ENCODE data around the gene USP11.

Gene USP11

DNA sequence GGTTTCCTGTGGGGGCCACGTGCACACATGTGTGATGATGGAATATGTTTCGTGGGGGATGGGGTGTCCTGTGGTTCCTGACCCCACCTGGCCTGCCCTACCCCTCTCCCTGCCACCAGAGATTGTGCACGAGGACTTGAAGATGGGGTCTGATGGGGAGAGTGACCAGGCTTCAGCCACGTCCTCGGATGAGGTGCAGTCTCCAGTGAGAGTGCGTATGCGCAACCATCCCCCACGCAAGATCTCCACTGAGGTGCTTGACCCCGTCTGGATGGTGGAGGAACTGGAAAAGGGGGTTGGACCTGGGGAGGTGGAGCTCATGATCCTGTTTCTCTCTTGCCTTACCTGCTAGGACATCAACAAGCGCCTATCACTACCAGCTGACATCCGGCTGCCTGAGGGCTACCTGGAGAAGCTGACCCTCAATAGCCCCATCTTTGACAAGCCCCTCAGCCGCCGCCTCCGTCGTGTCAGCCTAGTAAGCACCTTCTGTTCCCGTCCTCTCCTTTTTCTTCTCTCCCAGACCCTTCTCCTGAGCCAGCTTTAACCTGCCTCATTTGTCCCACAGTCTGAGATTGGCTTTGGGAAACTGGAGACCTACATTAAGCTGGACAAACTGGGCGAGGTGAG lies 8.4 kb upstream of the USP11 start:
- Histone ChIP-seq H3K27me3 (ENCODE audit: insufficient read depth, low read depth, severe bottlenecking) (no peaks in the 10 kb centered on the region), H3K36me3 (peaks cover 78% of the 10 kb centered on the region), H3K9me3 (ENCODE audit: severe bottlenecking) (no peaks in the 10 kb centered on the region), H3K4me3 (ENCODE audit: low read depth, low read length) (no peak overlapping the region), H3K27ac (no peak overlapping the region)
- TF ChIP-seq, protein P1, sequence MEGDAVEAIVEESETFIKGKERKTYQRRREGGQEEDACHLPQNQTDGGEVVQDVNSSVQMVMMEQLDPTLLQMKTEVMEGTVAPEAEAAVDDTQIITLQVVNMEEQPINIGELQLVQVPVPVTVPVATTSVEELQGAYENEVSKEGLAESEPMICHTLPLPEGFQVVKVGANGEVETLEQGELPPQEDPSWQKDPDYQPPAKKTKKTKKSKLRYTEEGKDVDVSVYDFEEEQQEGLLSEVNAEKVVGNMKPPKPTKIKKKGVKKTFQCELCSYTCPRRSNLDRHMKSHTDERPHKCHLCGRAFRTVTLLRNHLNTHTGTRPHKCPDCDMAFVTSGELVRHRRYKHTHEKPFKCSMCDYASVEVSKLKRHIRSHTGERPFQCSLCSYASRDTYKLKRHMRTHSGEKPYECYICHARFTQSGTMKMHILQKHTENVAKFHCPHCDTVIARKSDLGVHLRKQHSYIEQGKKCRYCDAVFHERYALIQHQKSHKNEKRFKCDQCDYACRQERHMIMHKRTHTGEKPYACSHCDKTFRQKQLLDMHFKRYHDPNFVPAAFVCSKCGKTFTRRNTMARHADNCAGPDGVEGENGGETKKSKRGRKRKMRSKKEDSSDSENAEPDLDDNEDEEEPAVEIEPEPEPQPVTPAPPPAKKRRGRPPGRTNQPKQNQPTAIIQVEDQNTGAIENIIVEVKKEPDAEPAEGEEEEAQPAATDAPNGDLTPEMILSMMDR (IDR thresholded peaks at IDR 0.05; ENCODE audit: low read depth, low read length), result no peak
- no peak for DNase-seq

DNA sequence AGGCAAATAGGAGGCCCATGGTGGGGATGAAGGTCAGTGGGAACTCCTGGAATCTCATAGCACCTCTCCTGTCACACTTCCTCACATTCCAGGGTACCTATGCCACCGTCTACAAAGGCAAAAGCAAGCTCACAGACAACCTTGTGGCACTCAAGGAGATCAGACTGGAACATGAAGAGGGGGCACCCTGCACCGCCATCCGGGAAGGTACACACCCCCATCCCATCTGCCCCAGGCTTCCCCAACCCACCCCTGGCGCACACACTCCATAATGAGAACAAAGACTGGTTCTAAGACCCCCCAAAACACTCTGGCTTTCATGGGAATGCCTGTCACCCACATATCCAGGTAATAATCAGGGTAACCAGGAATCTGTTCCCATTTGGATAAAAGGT lies 7.9 kb upstream of the USP11 start:
- no peak overlapping the region for H3K4me3 ChIP-seq (ENCODE audit: low read depth, low read length)
- H3K27me3 ChIP-seq (ENCODE audit: insufficient read depth, low read depth, severe bottlenecking), result no peaks in the 10 kb centered on the region
- H3K9me3 ChIP-seq (ENCODE audit: severe bottlenecking), result no peaks in the 10 kb centered on the region
- peaks cover 78% of the 10 kb centered on the region for H3K36me3 ChIP-seq
- TF ChIP-seq, protein P1 (IDR thresholded peaks at IDR 0.05; ENCODE audit: low read depth, low read length), result no peak
- no peak for DNase-seq
- H3K27ac ChIP-seq, result no peak overlapping the region

DNA sequence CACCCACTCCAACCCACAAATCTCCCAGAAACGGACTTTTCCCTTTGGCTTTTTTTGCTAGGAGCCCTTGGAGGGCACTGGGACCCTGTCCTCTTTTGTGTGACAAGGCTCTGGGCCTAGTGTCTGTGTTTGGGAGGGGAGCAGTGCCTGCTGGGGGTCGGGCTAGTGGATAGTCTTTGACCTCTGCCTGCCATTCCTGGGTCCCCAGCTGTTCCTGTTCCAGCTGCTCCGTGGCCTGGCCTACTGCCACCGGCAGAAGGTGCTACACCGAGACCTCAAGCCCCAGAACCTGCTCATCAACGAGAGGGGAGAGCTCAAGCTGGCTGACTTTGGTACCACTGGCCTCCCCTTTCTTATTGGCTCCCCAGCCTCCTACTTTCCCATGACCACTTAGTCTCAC lies 6.7 kb upstream of the USP11 start:
- TF ChIP-seq, protein P1 (IDR thresholded peaks at IDR 0.05; ENCODE audit: low read depth, low read length), result no peak
- no peak overlapping the region for H3K27ac ChIP-seq
- DNase-seq, result no peak
- H3K36me3 ChIP-seq, result peaks cover 74% of the 10 kb centered on the region
- H3K4me3 ChIP-seq (ENCODE audit: low read depth, low read length), result no peak overlapping the region
- no peaks in the 10 kb centered on the region for H3K9me3 ChIP-seq (ENCODE audit: severe bottlenecking)
- H3K27me3 ChIP-seq (ENCODE audit: insufficient read depth, low read depth, severe bottlenecking), result no peaks in the 10 kb centered on the region

DNA sequence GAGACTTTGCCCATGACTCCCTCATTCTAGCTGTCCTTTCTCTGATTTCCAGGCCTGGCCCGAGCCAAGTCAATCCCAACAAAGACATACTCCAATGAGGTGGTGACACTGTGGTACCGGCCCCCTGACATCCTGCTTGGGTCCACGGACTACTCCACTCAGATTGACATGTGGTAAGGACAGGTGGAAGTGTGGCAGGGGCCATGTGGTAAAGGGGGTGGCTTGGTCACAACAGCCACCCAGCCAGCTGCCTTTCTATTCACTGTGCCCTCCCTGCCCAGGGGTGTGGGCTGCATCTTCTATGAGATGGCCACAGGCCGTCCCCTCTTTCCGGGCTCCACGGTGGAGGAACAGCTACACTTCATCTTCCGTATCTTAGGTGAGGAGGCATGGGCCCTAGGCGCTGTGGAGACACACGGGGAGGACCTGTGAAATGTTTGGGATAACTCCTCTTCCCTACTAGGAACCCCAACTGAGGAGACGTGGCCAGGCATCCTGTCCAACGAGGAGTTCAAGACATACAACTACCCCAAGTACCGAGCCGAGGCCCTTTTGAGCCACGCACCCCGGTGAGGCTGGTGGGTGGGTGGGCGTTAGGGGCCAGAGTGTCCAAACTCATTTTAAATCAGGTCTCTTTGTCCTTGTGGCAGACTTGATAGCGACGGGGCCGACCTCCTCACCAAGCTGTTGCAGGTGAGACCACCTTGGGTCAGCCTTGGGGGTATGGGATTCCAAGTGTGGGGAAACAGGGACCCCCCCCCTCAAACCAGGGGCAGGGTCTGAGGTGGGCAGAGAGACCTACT lies 6.1 kb upstream of the USP11 start:
- peaks cover 67% of the 10 kb centered on the region for H3K36me3 ChIP-seq
- no peak overlapping the region for H3K4me3 ChIP-seq (ENCODE audit: low read depth, low read length)
- no peak overlapping the region for H3K27ac ChIP-seq
- H3K27me3 ChIP-seq (ENCODE audit: insufficient read depth, low read depth, severe bottlenecking), result no peaks in the 10 kb centered on the region
- DNase-seq, result no peak
- TF ChIP-seq, protein P1 (IDR thresholded peaks at IDR 0.05; ENCODE audit: low read depth, low read length), result no peak
- no peaks in the 10 kb centered on the region for H3K9me3 ChIP-seq (ENCODE audit: severe bottlenecking)

DNA sequence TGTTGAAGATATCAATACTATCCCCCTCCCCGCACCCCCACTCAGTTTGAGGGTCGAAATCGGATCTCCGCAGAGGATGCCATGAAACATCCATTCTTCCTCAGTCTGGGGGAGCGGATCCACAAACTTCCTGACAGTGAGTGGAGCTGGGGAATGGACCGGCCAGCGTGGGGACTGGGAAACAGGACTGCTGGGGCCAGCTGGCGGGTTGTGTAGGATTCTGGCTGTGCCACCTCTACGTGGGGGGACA lies 5.5 kb upstream of the USP11 start:
- DNase-seq, result no peak
- H3K9me3 ChIP-seq (ENCODE audit: severe bottlenecking), result no peaks in the 10 kb centered on the region
- H3K4me3 ChIP-seq (ENCODE audit: low read depth, low read length), result no peak overlapping the region
- TF ChIP-seq, protein P1 (IDR thresholded peaks at IDR 0.05; ENCODE audit: low read depth, low read length), result no peak
- H3K36me3 ChIP-seq, result peaks cover 62% of the 10 kb centered on the region
- no peak overlapping the region for H3K27ac ChIP-seq
- no peaks in the 10 kb centered on the region for H3K27me3 ChIP-seq (ENCODE audit: insufficient read depth, low read depth, severe bottlenecking)
